GM19193 (cell line): ENCODE results near the gene NLRP2B.

Experiments
- POLR2A ChIP-seq: IDR thresholded peaks from 4 replicates; pipeline ENCODE4 v1.6.1; 2011; ENCODE audit not compliant: insufficient read depth, insufficient read length; ENCODE audit errors: extremely low read depth

NLRP2B gene

GRCh38 chrX:57680160-57680559 is at the start of gene NLRP2B:
Gene NLRP2B (minus strand): TSS chrX:57680260.
- TF ChIP-seq POLR2A: no peak

GRCh38 chrX:57681341-57681740 is 1.3 kb upstream of the NLRP2B start:
- no peak for TF ChIP-seq POLR2A

GRCh38 chrX:57678686-57679428 is 1.2 kb downstream of the NLRP2B start:
- TF ChIP-seq POLR2A: no peak

GRCh38 chrX:57677132-57677858 is 2.8 kb downstream of the NLRP2B start:
- no peak for TF ChIP-seq POLR2A

GRCh38 chrX:57675320-57675719 is 4.7 kb downstream of the NLRP2B start:
- no peak for TF ChIP-seq POLR2A

- TF ChIP-seq POLR2A: no peak
These were observed 5.2 kb downstream of the NLRP2B start for GRCh38 chrX:57674861-57675260.

GRCh38 chrX:57669961-57670360 is 10.1 kb downstream of the NLRP2B start:
- TF ChIP-seq POLR2A: no peak

- TF ChIP-seq POLR2A: no peak
These were observed 13.1 kb downstream of the NLRP2B start for GRCh38 chrX:57667010-57667409.

GRCh38 chrX:57655065-57655464 is 25.0 kb downstream of the NLRP2B start:
- TF ChIP-seq POLR2A: no peak

- TF ChIP-seq POLR2A: no peak
These were observed 27.4 kb downstream of the NLRP2B start for GRCh38 chrX:57652705-57653104.

- TF ChIP-seq POLR2A: no peak
These were observed 28.7 kb downstream of the NLRP2B start for GRCh38 chrX:57651169-57651919.

GRCh38 chrX:57647020-57647419 is 33.0 kb downstream of the NLRP2B start:
- TF ChIP-seq POLR2A: no peak

GRCh38 chrX:57643698-57644097 is 36.4 kb downstream of the NLRP2B start:
- no peak for TF ChIP-seq POLR2A

GRCh38 chrX:57641338-57641737 is 38.7 kb downstream of the NLRP2B start:
- no peak for TF ChIP-seq POLR2A

- no peak for TF ChIP-seq POLR2A
These were observed 39.4 kb downstream of the NLRP2B start for GRCh38 chrX:57640674-57641016.
